ENCODE data around the gene PITRM1. TPM values are rescaled to one million over a fixed set of nuclear protein-coding genes. Genes with fewer than 3 reads are reported as not detected.

PITRM1 gene
- polyA plus RNA-seq, 1 of the 3 experiments (the other 2 are of a cell fraction), result 79.6 TPM

DNA sequence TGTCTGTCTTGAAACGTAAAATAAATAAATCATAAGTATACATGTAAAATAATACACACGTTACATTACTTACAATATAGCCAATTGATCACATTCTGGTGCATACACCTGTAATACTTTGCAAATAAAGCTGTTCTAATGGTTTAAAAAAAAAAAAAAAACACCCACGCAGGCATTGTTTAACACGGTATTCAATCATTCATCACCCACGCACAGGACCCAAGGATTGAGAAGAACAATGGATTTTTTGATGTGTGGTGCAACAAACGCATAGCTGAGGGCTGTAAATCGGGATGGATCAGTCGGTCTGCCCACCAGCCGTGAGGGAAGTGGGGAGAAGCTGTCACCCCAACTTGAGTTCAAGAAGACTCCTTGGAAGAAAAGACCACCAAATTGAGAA, 8.7 kb downstream of the PITRM1 start:
- H3K9me3 ChIP-seq, result no peaks in the 10 kb centered on the region
- H3K9me2 ChIP-seq, result no peaks in the 10 kb centered on the region
- ChIA-PET CTCF (no interaction called here), POLR2A (no interaction called here)
- no peak for DNase-seq
- no peak overlapping the region for H3K27ac ChIP-seq (ENCODE audit: low read depth in 2 of 2, low read length in 1 of 2)
- no peaks in the 10 kb centered on the region for H3K4me1 ChIP-seq (ENCODE audit: control insufficient read depth in 1 of 2, insufficient read depth in 2 of 2, low read depth in 1 of 2, low read length in 1 of 2)
- no peak overlapping the region for H3K4me3 ChIP-seq (ENCODE audit: low read depth in 2 of 2, low read length in 1 of 2)
- H3K9ac ChIP-seq, result no peak overlapping the region
- H3F3A ChIP-seq (replicated peaks; ENCODE audit: insufficient read depth), result peaks cover 4% of the 10 kb centered on the region
- no peaks in the 10 kb centered on the region for H3K27me3 ChIP-seq (ENCODE audit: insufficient read depth)
- peaks cover 9% of the 10 kb centered on the region; the same call in 1 of the 2 replicates for H4K20me1 ChIP-seq (ENCODE audit: insufficient read depth)
- H3K36me3 ChIP-seq (replicated peaks in 1 of 2; ENCODE audit: control insufficient read depth in 1 of 2, insufficient read depth in 2 of 2, low read length in 1 of 2), result peaks cover 82 to 90% of the 10 kb centered on the region in 2 experiments
- TF ChIP-seq RAD21 (IDR thresholded peaks at IDR 0.05; ENCODE audit: low read length), result no peak
- no peak for TF ChIP-seq YY1 (IDR thresholded peaks at IDR 0.05; ENCODE audit: low read depth)
- TF ChIP-seq ELF1 (IDR thresholded peaks at IDR 0.05), result no peak
- TF ChIP-seq JUND (IDR thresholded peaks at IDR 0.05), result no peak
- TF ChIP-seq SIN3A (IDR thresholded peaks at IDR 0.05; ENCODE audit: borderline replicate concordance, low read depth, low read length), result no peak
- TF ChIP-seq, protein P1, sequence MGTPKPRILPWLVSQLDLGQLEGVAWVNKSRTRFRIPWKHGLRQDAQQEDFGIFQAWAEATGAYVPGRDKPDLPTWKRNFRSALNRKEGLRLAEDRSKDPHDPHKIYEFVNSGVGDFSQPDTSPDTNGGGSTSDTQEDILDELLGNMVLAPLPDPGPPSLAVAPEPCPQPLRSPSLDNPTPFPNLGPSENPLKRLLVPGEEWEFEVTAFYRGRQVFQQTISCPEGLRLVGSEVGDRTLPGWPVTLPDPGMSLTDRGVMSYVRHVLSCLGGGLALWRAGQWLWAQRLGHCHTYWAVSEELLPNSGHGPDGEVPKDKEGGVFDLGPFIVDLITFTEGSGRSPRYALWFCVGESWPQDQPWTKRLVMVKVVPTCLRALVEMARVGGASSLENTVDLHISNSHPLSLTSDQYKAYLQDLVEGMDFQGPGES (IDR thresholded peaks at IDR 0.05; ENCODE audit: low read depth, low read length), result no peak
- TF ChIP-seq, protein P2, sequence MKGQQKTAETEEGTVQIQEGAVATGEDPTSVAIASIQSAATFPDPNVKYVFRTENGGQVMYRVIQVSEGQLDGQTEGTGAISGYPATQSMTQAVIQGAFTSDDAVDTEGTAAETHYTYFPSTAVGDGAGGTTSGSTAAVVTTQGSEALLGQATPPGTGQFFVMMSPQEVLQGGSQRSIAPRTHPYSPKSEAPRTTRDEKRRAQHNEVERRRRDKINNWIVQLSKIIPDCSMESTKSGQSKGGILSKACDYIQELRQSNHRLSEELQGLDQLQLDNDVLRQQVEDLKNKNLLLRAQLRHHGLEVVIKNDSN (IDR thresholded peaks at IDR 0.05; ENCODE audit: borderline replicate concordance, low read depth), result no peak
- TF ChIP-seq MXI1 (IDR thresholded peaks at IDR 0.05; ENCODE audit: low read depth, low read length), result no peak
- TF ChIP-seq, protein P3, sequence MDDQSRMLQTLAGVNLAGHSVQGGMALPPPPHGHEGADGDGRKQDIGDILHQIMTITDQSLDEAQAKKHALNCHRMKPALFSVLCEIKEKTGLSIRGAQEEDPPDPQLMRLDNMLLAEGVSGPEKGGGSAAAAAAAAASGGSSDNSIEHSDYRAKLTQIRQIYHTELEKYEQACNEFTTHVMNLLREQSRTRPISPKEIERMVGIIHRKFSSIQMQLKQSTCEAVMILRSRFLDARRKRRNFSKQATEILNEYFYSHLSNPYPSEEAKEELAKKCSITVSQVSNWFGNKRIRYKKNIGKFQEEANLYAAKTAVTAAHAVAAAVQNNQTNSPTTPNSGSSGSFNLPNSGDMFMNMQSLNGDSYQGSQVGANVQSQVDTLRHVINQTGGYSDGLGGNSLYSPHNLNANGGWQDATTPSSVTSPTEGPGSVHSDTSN (IDR thresholded peaks at IDR 0.05), result no peak
- TF ChIP-seq, protein P4, sequence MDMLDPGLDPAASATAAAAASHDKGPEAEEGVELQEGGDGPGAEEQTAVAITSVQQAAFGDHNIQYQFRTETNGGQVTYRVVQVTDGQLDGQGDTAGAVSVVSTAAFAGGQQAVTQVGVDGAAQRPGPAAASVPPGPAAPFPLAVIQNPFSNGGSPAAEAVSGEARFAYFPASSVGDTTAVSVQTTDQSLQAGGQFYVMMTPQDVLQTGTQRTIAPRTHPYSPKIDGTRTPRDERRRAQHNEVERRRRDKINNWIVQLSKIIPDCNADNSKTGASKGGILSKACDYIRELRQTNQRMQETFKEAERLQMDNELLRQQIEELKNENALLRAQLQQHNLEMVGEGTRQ (IDR thresholded peaks at IDR 0.05; ENCODE audit: borderline replicate concordance, low read depth, low read length), result no peak
- TF ChIP-seq, protein P5, sequence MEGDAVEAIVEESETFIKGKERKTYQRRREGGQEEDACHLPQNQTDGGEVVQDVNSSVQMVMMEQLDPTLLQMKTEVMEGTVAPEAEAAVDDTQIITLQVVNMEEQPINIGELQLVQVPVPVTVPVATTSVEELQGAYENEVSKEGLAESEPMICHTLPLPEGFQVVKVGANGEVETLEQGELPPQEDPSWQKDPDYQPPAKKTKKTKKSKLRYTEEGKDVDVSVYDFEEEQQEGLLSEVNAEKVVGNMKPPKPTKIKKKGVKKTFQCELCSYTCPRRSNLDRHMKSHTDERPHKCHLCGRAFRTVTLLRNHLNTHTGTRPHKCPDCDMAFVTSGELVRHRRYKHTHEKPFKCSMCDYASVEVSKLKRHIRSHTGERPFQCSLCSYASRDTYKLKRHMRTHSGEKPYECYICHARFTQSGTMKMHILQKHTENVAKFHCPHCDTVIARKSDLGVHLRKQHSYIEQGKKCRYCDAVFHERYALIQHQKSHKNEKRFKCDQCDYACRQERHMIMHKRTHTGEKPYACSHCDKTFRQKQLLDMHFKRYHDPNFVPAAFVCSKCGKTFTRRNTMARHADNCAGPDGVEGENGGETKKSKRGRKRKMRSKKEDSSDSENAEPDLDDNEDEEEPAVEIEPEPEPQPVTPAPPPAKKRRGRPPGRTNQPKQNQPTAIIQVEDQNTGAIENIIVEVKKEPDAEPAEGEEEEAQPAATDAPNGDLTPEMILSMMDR (IDR thresholded peaks at IDR 0.05), result no peak
- TF ChIP-seq, protein P6, sequence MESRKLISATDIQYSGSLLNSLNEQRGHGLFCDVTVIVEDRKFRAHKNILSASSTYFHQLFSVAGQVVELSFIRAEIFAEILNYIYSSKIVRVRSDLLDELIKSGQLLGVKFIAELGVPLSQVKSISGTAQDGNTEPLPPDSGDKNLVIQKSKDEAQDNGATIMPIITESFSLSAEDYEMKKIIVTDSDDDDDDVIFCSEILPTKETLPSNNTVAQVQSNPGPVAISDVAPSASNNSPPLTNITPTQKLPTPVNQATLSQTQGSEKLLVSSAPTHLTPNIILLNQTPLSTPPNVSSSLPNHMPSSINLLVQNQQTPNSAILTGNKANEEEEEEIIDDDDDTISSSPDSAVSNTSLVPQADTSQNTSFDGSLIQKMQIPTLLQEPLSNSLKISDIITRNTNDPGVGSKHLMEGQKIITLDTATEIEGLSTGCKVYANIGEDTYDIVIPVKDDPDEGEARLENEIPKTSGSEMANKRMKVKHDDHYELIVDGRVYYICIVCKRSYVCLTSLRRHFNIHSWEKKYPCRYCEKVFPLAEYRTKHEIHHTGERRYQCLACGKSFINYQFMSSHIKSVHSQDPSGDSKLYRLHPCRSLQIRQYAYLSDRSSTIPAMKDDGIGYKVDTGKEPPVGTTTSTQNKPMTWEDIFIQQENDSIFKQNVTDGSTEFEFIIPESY (IDR thresholded peaks at IDR 0.05; ENCODE audit: borderline replicate concordance, low read depth), result no peak
- TF ChIP-seq TEAD4 (IDR thresholded peaks at IDR 0.05; ENCODE audit: borderline replicate concordance, insufficient read depth), result no peak
- TF ChIP-seq SMC3 (IDR thresholded peaks at IDR 0.05; ENCODE audit: low read depth, low read length), result no peak
- no peak for TF ChIP-seq FOXJ3 (CRISPR knock-in tag; IDR thresholded peaks at IDR 0.05)
- 85% methylated on average over 9 of the region's 9 CpGs for WGBS (ENCODE audit: low lambda C conversion rate)
- peaks cover 11% of the 10 kb centered on the region; the same call in 1 of the 2 replicates for H3K79me2 ChIP-seq (ENCODE audit: insufficient read depth)
- no peak overlapping the region for H3K4me2 ChIP-seq
- H2AFZ ChIP-seq (ENCODE audit: low read depth), result no peak overlapping the region
